Spinal cord (tissue), 10 donors: Measurements from ENCODE around the gene SCG5. TPM values are rescaled to one million over a fixed set of nuclear protein-coding genes. Genes with fewer than 3 reads are reported as not detected.
"Not testable (repeated sequence)": the region's sequence is repeated elsewhere in the genome, so short reads cannot be mapped to it uniquely, and the experiment has no call there.

Experiments
- DNase-seq, 6 donors: peaks; one replicate each; pipeline versions ENCODE4 v3.0.0 to v3.0.0-alpha.2; 2013 to 2015; ENCODE audit warnings: low spot score in 6 of 6, low read depth in 4 of 6
- H3K27ac ChIP-seq: one replicate; pipeline ENCODE4 v1.5.1; 2013; ENCODE audit warnings: low read depth, low read length, control low read depth
- H3K27me3 ChIP-seq: one replicate; pipeline ENCODE4 v1.6.1; 2013; ENCODE audit warnings: low read length; ENCODE audit not compliant: control insufficient read depth, insufficient read depth
- H3K36me3 ChIP-seq: one replicate; pipeline ENCODE4 v1.6.1; 2013; ENCODE audit warnings: low read length; ENCODE audit not compliant: control insufficient read depth, insufficient read depth
- H3K4me1 ChIP-seq: one replicate; pipeline ENCODE4 v1.6.1; 2013; ENCODE audit warnings: low read length; ENCODE audit not compliant: control insufficient read depth, insufficient read depth
- H3K4me3 ChIP-seq: one replicate; pipeline ENCODE4 v1.5.1; 2013; ENCODE audit warnings: low read depth, low read length, control low read depth
- H3K9me3 ChIP-seq: one replicate; pipeline ENCODE4 v1.6.1; 2013; ENCODE audit warnings: low read length; ENCODE audit not compliant: control insufficient read depth, insufficient read depth
- WGBS: methylation state at CpG from one replicate; pipeline ENCODE4 v1.1.5; 2013; ENCODE audit warnings: missing lambda C conversion rate; ENCODE audit not compliant: insufficient coverage; 5-methylcytosine and 5-hydroxymethylcytosine counted together
- long read RNA-seq, 4 donors: transcript quantifications; one replicate each; lab custom pipeline, GENCODE V29; 2026
- polyA plus RNA-seq, 2 donors: library from polyadenylated mRNA; unstranded; fragments of 120-200 nt; gene quantifications; one replicate each; pipeline ENCODE4 v1.2.1, GENCODE V29; 2013; ENCODE audit not compliant: insufficient read length in 2 of 2
- total RNA-seq, 2 donors: library from RNA; depleted of rRNA in 1 of 2; stranded (reverse); fragments of 120-200 nt in 1 of 2; fragments of >200 nt in 1 of 2; gene quantifications; one replicate each; pipeline versions ENCODE4 v1.2.3 to v1.2.4, GENCODE V29; 2013 to 2014
- donor health status: healthy.

Gene SCG5, protein sequence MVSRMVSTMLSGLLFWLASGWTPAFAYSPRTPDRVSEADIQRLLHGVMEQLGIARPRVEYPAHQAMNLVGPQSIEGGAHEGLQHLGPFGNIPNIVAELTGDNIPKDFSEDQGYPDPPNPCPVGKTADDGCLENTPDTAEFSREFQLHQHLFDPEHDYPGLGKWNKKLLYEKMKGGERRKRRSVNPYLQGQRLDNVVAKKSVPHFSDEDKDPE
- total RNA-seq (100 to 1,000 TPM; 115 to 173 TPM), polyA plus RNA-seq (100 to 1,000 TPM; 291 TPM)
- long read RNA-seq, donor 1, transcript SCG5-202 (6 exons, 1,235 nt) = major isoform, 59 of 137 reads
- long read RNA-seq, donor 1, transcript SCG5-201 (6 exons, 1,238 nt) = minor isoform, 45 of 137 reads
- long read RNA-seq, donor 1, transcript SCG5-205 (3 exons, 867 nt) = minor isoform, 7 of 137 reads
- long read RNA-seq, donor 1, partial matches to known transcripts = 24 of 137 reads
- long read RNA-seq, donor 1, other reads (novel, unspliced or antisense) = 0 of 137 reads
- long read RNA-seq, donor 2, transcript SCG5-202 (6 exons, 1,235 nt) = major isoform, 21 of 44 reads
- long read RNA-seq, donor 2, transcript SCG5-201 (6 exons, 1,238 nt) = minor isoform, 20 of 44 reads
- long read RNA-seq, donor 2, partial matches to known transcripts = 0 of 44 reads
- long read RNA-seq, donor 2, other reads (novel, unspliced or antisense) = 0 of 44 reads
- long read RNA-seq, donor 3, transcript SCG5-201 (6 exons, 1,238 nt) = minor isoform, 23 of 64 reads
- long read RNA-seq, donor 3, transcript SCG5-202 (6 exons, 1,235 nt) = major isoform, 30 of 64 reads
- long read RNA-seq, donor 3, partial matches to known transcripts = 9 of 64 reads
- long read RNA-seq, donor 3, other reads (novel, unspliced or antisense) = 0 of 64 reads
- long read RNA-seq, donor 4, partial matches to known transcripts = 0 of 4 reads
- long read RNA-seq, donor 4, other reads (novel, unspliced or antisense) = 0 of 4 reads

DNA sequence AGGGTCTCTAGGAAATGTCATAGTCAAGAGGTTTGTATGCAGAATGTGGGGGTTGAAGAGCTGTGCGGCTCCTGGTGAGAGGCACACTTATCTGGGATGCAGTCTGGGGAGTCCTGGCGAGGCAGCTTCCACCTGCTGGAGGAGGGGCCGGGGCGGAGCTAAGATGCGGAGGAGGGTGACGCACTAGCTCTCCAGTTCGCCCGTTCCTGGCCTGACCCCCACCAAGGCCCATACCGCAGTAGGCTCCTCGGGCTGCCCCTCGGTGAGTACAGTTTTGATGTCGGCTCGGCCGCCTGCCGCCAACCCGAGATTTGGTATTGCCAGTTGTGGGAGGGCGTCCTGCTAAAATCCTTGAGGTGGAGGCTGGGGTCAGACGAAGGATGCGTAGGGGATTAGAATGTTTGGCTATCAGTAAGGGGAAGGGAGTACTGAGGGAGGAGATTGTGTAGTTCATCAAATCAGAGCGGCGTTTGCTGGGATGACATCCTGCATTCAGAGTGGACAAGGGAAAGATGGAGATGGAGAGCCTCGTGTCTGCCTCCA, at the start of gene SCG5:
TSS of gene SCG5 (plus strand) at position 194 of the 543 bp plus-strand sequence. CDS start 1,883 bp downstream, outside the sequence.
- Histone ChIP-seq H3K9me3 (no peaks in the 10 kb centered on the region), H3K4me1 (peaks cover 13% of the 10 kb centered on the region), H3K27ac (peak within 1 kb of the TSS; percentile 72), H3K36me3 (no peaks in the 10 kb centered on the region), H3K4me3 (peak within 1 kb of the TSS; percentile 51), H3K27me3 (no peaks in the 10 kb centered on the region)
- DNase-seq = peak; percentile 42 to 95 (median 64)
- 4% methylated on average over 21 of the region's 22 CpGs for WGBS

DNA sequence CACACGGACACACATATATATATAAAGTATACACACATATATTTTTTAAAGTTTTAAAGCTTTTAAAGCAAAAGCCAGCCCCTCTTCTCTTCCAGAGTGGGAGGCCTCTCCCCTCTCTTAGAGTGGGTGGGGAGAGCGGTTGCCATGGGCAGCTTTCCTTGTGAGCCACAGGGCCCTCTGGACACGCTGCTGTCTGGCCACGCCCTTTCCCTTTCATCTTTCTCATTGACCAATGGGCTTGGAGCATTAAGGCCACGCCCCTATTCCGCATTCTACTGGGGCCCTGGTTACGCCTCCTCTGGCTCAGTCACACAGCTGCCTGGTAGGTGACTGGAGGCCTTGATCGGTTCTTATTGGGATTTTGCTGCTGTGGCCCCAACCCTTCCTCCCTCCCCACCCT, 48.4 kb upstream of the SCG5 start, which contains the start of gene GOLGA8N:
TSS of gene GOLGA8N (plus strand) at position 306 of the 400 bp plus-strand sequence.
- H3K27ac ChIP-seq, DNase-seq, H3K27me3 ChIP-seq, H3K36me3 ChIP-seq, H3K4me1 ChIP-seq, H3K4me3 ChIP-seq, H3K9me3 ChIP-seq: not testable (repeated sequence)
- no CpG with 5 or more reads among the region's 8 CpGs for WGBS

DNA sequence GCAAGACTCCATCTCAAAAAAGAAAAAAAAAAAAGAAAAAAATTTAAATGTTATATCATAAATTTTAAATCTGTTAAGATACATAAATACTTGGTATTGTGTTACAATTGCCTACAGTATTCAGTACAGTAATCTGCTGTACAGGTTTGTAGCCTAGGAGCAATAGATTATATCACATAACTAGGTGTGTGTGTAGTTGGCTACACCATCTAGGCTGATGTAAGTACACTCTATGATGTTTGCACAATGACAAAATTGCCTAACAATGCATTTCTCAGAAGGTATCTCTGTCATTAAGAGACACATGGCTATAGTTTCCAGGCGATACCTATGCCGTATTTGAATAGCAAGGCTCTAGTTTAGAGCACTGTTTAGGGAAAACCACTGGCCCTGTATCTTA, 32.0 kb upstream of the SCG5 start:
- not testable (repeated sequence) for H3K27me3 ChIP-seq, H3K27ac ChIP-seq, H3K4me3 ChIP-seq, DNase-seq, H3K36me3 ChIP-seq, H3K4me1 ChIP-seq, H3K9me3 ChIP-seq
- no CpG with 5 or more reads among the region's 2 CpGs for WGBS

DNA sequence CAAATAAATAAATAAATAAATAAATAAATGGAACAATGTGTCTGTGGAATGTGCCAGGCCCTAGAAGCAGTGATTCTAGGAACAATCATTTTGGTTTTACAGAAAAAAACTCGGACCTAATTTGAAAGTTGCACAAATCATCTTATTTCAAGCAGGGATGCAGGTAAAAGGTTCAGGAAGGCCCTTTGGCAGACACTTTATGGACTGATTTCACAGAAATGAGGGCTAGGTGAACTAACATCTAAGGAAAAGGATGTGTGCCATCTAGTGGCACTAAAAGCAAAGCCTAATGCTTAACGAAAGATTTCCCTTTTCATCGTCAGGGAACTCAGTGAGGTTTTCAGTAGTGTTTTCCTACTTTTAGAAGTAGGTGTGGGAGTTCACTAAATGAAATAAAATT, 30.8 kb upstream of the SCG5 start:
- WGBS = no CpG with 5 or more reads among the region's 3 CpGs
- H3K36me3 ChIP-seq, H3K27me3 ChIP-seq, H3K4me3 ChIP-seq, H3K27ac ChIP-seq, H3K4me1 ChIP-seq, H3K9me3 ChIP-seq: not testable (repeated sequence)
- DNase-seq = peak in 2 of 6 donors; percentile 43 to 83

DNA sequence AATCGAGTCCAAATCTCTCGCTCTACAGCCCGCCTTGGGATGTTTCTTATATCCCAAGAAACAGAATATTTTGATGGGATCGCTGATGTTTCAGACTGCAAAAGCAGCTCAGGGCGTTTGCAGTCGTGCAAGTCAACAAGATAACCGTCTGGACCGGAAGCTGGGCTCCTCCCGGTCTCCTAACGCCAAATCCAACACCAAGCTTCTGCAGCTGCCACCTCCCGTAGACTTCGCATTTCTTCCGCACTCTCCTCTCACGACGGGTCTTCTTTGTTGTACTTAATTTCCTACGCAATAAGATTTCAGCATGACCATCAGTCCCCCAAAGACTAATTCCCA, 26.8 kb upstream of the SCG5 start:
- peak overlapping the region; percentile 42 for H3K4me3 ChIP-seq
- 4% methylated on average over 4 of the region's 16 CpGs for WGBS
- H3K27me3 ChIP-seq, DNase-seq, H3K36me3 ChIP-seq, H3K9me3 ChIP-seq, H3K4me1 ChIP-seq: not testable (repeated sequence)
- H3K27ac ChIP-seq = peak overlapping the region; percentile 80

DNA sequence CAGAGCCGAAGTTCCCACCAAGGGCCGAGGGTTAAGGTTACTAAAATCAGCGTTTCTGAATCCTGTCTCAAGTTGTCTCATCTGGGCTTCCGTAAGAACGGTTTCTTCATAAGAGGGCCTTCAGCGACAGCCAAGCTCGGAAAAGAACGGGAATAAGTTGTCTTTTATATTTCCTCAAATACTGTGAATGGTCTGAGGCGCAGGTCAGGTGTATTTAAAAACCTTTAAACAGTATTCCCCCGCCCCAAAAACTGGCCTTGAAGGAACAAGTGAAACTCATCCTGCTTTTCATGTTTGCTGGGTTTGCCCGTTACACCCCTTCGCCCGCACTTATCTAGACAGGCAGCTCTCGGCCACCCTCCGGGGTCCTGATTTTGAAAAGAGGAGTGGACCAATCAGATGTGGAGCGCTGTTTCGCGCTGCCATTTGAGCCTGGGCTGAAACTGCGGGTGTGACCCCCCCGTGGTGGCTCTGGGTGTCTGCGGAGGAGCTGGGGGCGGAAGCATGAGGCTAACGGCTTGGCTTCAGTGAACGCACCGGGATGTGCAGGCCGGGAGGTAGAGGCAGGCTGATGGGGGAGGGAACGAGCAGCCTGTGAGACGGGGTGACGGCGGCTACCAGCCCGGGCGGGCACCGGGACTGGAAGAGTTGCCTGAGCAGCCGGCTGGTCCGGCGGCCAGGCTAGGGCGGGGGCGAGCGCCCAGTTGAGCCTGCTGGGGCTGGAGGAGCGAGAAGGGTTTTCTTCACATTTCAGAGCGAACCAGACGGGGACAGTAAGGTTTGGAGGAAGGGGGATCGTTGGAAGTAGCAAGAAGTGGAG, 26.2 kb upstream of the SCG5 start, which contains the start of gene ARHGAP11A:
TSS of gene ARHGAP11A (plus strand) at position 454 of the 820 bp plus-strand sequence. CDS start 708 bp downstream, outside the sequence.
- WGBS = 0% methylated on average over 13 of the region's 43 CpGs
- not testable (repeated sequence) for H3K9me3 ChIP-seq, H3K4me1 ChIP-seq, H3K36me3 ChIP-seq, H3K27me3 ChIP-seq
- DNase-seq = peak; percentile 81 to 98 (median 94)
- H3K27ac ChIP-seq = peak within 1 kb of the TSS; percentile 80
- H3K4me3 ChIP-seq = peak within 1 kb of the TSS; percentile 42

DNA sequence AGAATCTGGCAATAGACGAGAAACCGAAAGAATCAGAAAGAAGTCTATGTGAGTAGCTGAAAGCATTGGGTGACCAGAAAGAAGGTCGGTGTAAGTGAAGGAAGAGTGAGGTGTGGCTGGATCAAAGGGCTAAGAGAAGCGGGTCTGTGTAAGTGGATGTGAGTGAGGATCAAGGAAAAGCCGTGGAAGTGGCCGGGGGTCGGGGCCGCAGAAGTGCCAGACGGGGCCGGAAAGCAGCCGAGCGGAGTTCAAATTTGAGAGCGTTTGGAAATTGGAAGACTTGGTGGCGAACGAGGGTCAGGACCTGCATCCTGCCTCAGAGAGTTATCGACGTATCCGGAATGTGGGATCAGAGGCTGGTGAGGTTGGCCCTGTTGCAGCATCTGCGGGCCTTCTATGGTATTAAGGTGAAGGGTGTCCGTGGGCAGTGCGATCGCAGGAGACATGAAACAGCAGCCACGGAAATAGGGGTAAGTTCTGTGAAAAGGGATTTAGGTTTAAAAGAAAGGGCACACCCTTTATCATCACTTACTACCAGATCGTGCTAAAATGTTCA, 25.6 kb upstream of the SCG5 start:
- H3K4me3 ChIP-seq = peak overlapping the region; percentile 42
- DNase-seq = peak in 1 of 6 donors; percentile 19
- 0% methylated on average over 5 of the region's 24 CpGs for WGBS
- H3K9me3 ChIP-seq, H3K36me3 ChIP-seq, H3K27me3 ChIP-seq, H3K4me1 ChIP-seq: not testable (repeated sequence)
- H3K27ac ChIP-seq = peak overlapping the region; percentile 80

DNA sequence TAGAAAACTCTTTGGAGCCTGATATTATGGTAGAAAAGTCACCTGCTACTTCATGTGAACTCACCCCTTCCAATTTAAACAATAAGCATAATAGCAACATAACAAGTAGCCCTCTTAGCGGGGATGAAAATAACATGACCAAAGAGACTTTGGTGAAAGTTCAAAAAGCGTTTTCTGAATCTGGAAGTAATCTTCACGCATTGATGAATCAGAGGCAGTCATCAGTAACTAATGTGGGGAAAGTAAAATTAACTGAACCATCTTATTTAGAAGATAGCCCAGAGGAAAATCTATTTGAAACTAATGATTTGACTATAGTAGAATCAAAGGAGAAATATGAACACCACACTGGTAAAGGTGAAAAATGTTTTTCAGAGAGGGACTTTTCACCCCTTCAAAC, 5.1 kb upstream of the SCG5 start:
- no peak overlapping the region for H3K27ac ChIP-seq
- no peaks in the 10 kb centered on the region for H3K4me1 ChIP-seq
- no peak overlapping the region for H3K4me3 ChIP-seq
- H3K9me3 ChIP-seq = no peaks in the 10 kb centered on the region
- WGBS = no CpG with 5 or more reads among the region's 3 CpGs
- no peak for DNase-seq
- no peaks in the 10 kb centered on the region for H3K27me3 ChIP-seq
- H3K36me3 ChIP-seq = no peaks in the 10 kb centered on the region
